Gastroesophageal sphincter (tissue), 4 donors: Measurements from ENCODE around the gene BROX. TPM values are rescaled to one million over a fixed set of nuclear protein-coding genes. Genes with fewer than 3 reads are reported as not detected.

Experiments
- ATAC-seq: fragments of 150-250 bp; one replicate; pipeline ENCODE4 v1.9.1; 2016; ENCODE audit warnings: mild to moderate bottlenecking, moderate library complexity
- H3K27ac ChIP-seq, 4 donors: fragments of 200-600 bp; sonication (generic) in 3 of 4; 1 replicate in 3 of 4; 2 replicates in 1 of 4; pipeline ENCODE4 v1.5.1; 2016 to 2019
- H3K27me3 ChIP-seq: fragments of 200-600 bp; sonication (generic); one replicate; pipeline ENCODE4 v1.5.1; 2019
- H3K36me3 ChIP-seq, 2 donors: fragments of 200-600 bp; sonication (generic); one replicate each; pipeline ENCODE4 v1.5.1; 2019; ENCODE audit warnings: control low read depth in 1 of 2
- H3K4me1 ChIP-seq, 3 donors: fragments of 200-600 bp; sonication (generic); 1 replicate in 2 of 3; 2 replicates in 1 of 3; pipeline ENCODE4 v1.5.1; 2016 to 2019; ENCODE audit warnings: control low read depth in 2 of 3
- H3K4me3 ChIP-seq, 2 donors: fragments of 200-600 bp; sonication (generic); one replicate each; pipeline ENCODE4 v1.5.1; 2019; ENCODE audit warnings: mild to moderate bottlenecking in 1 of 2, moderate library complexity in 1 of 2
- H3K9me3 ChIP-seq, 3 donors: fragments of 200-600 bp; sonication (generic); one replicate each; pipeline ENCODE4 v1.5.1; 2017 to 2019; ENCODE audit warnings: control low read depth in 2 of 3
- CTCF ChIP-seq, 4 experiments: fragments of 200-600 bp in 2 of 4; fragments of 450-650 bp in 2 of 4; sonication (generic) in 1 of 4; IDR thresholded peaks; one replicate each; pipeline ENCODE4 v1.5.1; 2017 to 2019; ENCODE audit warnings: antibody characterized with exemption in 4 of 4, mild to moderate bottlenecking in 2 of 4, moderate library complexity in 2 of 4
- EP300 ChIP-seq: sonication (generic); formaldehyde crosslinking; IDR thresholded peaks from one replicate; pipeline ENCODE4 v1.6.1; 2017; ENCODE audit warnings: antibody characterized with exemption, mild to moderate bottlenecking
- POLR2A ChIP-seq, 2 donors: fragments of 450-650 bp; IDR thresholded peaks; one replicate each; pipeline ENCODE4 v1.6.1; 2017; ENCODE audit warnings: antibody characterized with exemption in 2 of 2, mild to moderate bottlenecking in 2 of 2, moderate library complexity in 1 of 2
- POLR2AphosphoS5 ChIP-seq: sonication (generic); formaldehyde crosslinking; IDR thresholded peaks from one replicate; pipeline ENCODE4 v1.6.1; 2017; ENCODE audit warnings: antibody characterized with exemption
- WGBS, 2 donors: methylation state at CpG; one replicate each; pipeline ENCODE4 v1.1.5; 2018; ENCODE audit warnings: low coverage in 1 of 2; 5-methylcytosine and 5-hydroxymethylcytosine counted together
- total RNA-seq, 4 donors: library from RNA; depleted of rRNA; stranded (reverse); fragments of >200 nt; gene quantifications; one replicate each; pipeline ENCODE4 v1.1.0, GENCODE V29; 2016

BROX gene
- total RNA-seq, 4 donors from 2014 or later: 41.3 to 111 (median 63.2) TPM

GRCh38 chr1:222749927-222750326, 37.6 kb downstream of the BROX start:
- Histone ChIP-seq H3K4me3 (no peak overlapping the region), H3K9me3 (no peaks in the 10 kb centered on the region), H3K27me3 (no peaks in the 10 kb centered on the region), H3K36me3 (no peaks in the 10 kb centered on the region), H3K4me1 (no peaks in the 10 kb centered on the region), H3K27ac (no peak overlapping the region)
- no peak for TF ChIP-seq POLR2AphosphoS5
- no peak for TF ChIP-seq CTCF (IDR thresholded peaks at IDR 0.05)
- no peak for TF ChIP-seq POLR2A (IDR thresholded peaks at IDR 0.05)
- no peak for TF ChIP-seq EP300
- ATAC-seq: no peak

GRCh38 chr1:222750651-222751050, 38.3 kb downstream of the BROX start:
- H3K9me3 ChIP-seq: no peaks in the 10 kb centered on the region
- WGBS, 2 donors: 73 to 88% methylated on average over 1 of the region's 1 CpG
- TF ChIP-seq EP300: no peak
- H3K27ac ChIP-seq: no peak overlapping the region
- H3K27me3 ChIP-seq: no peaks in the 10 kb centered on the region
- H3K4me3 ChIP-seq: no peak overlapping the region
- ATAC-seq: no peak
- H3K4me1 ChIP-seq: no peaks in the 10 kb centered on the region
- H3K36me3 ChIP-seq: no peaks in the 10 kb centered on the region

GRCh38 chr1:222751255-222751654, 38.9 kb downstream of the BROX start:
- Histone ChIP-seq H3K4me1 (no peaks in the 10 kb centered on the region), H3K4me3 (no peak overlapping the region), H3K9me3 (no peaks in the 10 kb centered on the region), H3K27ac (no peak overlapping the region), H3K36me3 (no peaks in the 10 kb centered on the region), H3K27me3 (no peaks in the 10 kb centered on the region)
- no peak for ATAC-seq
- WGBS, 2 donors: 76 to 81% methylated on average over 3 of the region's 3 CpGs
- TF ChIP-seq POLR2A (IDR thresholded peaks at IDR 0.05) (no peak), CTCF (IDR thresholded peaks at IDR 0.05) (no peak), POLR2AphosphoS5 (no peak), EP300 (no peak)

- H3K9me3 ChIP-seq: no peaks in the 10 kb centered on the region
- no peaks in the 10 kb centered on the region for H3K27me3 ChIP-seq
- WGBS, 2 donors: 58 to 66% methylated on average over 9 to 10 of the region's 10 CpGs
- H3K27ac ChIP-seq: peak overlapping the region in 1 of 4 donors; percentile 51
- H3K36me3 ChIP-seq: no peaks in the 10 kb centered on the region
- no peak overlapping the region for H3K4me3 ChIP-seq
- peak; percentile 80 for ATAC-seq
- TF ChIP-seq EP300 (no peak), CTCF (IDR thresholded peaks at IDR 0.05) (no peak), POLR2AphosphoS5 (peak; percentile 42)
- peaks cover 0 to 7% (median 0%) of the 10 kb centered on the region in 3 donors for H3K4me1 ChIP-seq
Observed at GRCh38 chr1:222754366-222755139, 42.2 kb downstream of the BROX start.

- Histone ChIP-seq H3K9me3 (no peaks in the 10 kb centered on the region), H3K4me1 (peaks cover 0 to 7% (median 0%) of the 10 kb centered on the region in 3 donors), H3K27me3 (no peaks in the 10 kb centered on the region), H3K4me3 (no peak overlapping the region), H3K36me3 (no peaks in the 10 kb centered on the region), H3K27ac (peak overlapping the region; percentile 47 to 72 (median 63))
- ATAC-seq: peak; percentile 55
- WGBS, 2 donors: 48 to 49% methylated on average over 10 of the region's 10 CpGs
- TF ChIP-seq POLR2AphosphoS5 (peak; percentile 93), CTCF (IDR thresholded peaks at IDR 0.05) (no peak), POLR2A (IDR thresholded peaks at IDR 0.05) (no peak), EP300 (peak; percentile 77)
Observed at GRCh38 chr1:222757646-222758268, 45.4 kb downstream of the BROX start.
